GM19467 (cell line): ENCODE data around the gene AMPD3.
A peak's percentile ranks its signal among the peaks of the same experiment; 100 is the strongest.
"Not testable (repeated sequence)": the region's sequence is repeated elsewhere in the genome, so short reads cannot be mapped to it uniquely, and the experiment has no call there.

Experiments
- ATAC-seq: cut with Tn5 transposase; IDR thresholded peaks from one replicate; pipeline ENCODE4 v1.9.1; 2021; ENCODE audit warnings: mild to moderate bottlenecking, moderate library complexity; ENCODE audit not compliant: unreplicated experiment

Gene AMPD3

GRCh38 chr11:10436683-10437082 lies 18.4 kb upstream of the AMPD3 start:
- not testable (repeated sequence) for ATAC-seq

- no peak for ATAC-seq
Measured at GRCh38 chr11:10438458-10438857, 16.6 kb upstream of the AMPD3 start.

DNA sequence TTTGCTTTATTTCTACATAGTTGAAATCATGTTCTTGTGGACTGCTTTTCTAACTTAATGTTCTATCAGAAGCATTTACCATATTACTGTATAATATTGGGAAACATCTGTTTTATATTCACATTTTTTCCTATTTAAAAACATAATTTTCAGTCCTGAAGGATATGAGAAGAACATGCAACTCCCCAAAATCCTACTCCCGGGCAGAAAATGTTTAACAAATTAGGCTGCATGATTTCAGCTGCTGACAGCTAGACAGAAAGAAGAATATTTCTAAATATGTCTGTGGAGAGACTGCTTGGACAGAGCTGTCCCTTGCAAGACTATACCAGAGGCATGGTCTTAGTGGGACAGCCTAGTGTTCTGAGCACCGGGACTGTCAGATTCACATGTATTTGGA lies 15.7 kb upstream of the AMPD3 start:
- no peak for ATAC-seq

DNA sequence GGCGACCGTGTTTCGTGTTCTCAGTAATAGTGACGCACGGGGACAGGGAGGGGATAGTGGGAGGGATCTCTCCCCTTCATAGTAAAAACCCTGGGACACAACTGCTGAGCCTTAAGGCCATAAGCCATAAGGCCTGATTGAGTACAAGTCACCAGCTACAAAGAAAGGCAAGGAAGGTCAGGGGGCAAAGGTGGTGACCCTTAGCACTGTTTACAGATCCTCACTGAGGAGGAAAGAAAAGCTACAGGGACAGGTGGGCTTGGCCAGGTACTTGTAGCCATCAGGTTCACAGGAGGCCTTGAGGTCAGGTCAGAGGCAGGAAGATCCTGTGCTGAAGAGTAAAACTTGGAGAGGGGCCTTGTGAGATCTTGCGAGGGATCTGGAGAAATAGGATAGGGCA lies 15.1 kb upstream of the AMPD3 start:
- ATAC-seq: no peak

- no peak for ATAC-seq
Measured at GRCh38 chr11:10440401-10440800, 14.7 kb upstream of the AMPD3 start.

DNA sequence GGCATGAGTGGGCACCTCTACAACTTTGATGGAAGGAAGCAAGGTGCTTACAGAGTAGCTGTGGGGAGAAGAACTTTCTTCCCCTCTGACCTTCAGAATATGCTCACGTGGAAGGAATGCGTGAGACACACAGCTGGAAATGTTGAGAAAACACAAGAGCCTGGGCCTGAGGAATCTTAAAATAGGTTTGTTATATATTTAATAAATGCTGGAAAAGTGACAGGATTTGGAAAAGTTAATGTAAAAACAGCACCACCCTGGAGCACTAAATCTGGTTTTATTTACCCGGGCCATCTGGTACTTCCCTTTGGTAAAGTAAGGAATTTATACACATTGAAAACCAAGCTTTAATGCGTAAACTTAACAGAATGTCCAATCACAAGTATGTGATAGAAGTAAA lies 14.0 kb upstream of the AMPD3 start:
- no peak for ATAC-seq

GRCh38 chr11:10441652-10442503 lies 13.2 kb upstream of the AMPD3 start:
- peak; percentile 96 for ATAC-seq

GRCh38 chr11:10443152-10443551 lies 11.9 kb upstream of the AMPD3 start:
- no peak for ATAC-seq

DNA sequence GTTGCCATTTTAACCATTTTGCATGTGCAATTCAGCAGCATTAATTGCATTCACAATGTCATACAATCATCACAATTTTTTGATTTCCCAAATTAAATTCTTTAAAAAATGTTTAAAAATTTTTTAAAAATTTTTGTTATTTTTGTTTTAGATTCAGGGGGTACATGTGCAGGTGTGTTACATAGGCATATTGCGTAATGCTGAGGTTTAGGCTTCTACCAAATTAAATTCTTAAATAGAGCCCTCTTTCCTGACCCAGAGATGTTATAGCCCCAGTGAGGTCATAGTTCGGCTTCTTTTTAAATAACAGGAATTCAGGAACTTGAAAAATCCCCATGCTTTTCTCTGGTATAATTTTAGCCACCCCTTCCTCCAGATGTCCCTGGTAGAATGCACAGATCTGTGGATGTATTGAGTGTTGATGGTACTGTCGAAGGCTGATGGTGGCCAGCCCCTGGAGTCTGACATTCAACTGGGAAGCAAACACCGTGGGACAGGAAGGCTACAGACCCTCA lies 11.3 kb upstream of the AMPD3 start:
- ATAC-seq: no peak

- no peak for ATAC-seq
Measured at GRCh38 chr11:10444725-10445315, 10.2 kb upstream of the AMPD3 start.

DNA sequence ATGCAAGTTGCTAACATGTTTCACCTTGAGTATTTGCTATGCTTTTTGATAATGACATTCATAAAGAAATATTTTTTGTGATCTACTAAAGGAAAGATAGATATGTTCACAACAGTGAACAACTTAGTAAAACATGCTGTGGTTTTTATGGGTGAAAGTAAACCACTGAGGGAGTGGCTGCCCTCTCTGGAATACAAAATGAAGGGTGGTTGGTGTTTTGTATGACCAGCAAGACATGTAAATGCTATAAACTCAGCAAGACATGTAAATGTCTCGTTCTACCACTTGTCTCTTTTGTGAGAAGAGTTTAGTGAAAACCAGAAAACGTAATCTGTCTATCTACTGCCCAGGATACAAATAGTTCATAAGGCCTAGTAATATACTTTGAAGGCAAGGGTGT lies 7.6 kb upstream of the AMPD3 start:
- ATAC-seq: no peak

DNA sequence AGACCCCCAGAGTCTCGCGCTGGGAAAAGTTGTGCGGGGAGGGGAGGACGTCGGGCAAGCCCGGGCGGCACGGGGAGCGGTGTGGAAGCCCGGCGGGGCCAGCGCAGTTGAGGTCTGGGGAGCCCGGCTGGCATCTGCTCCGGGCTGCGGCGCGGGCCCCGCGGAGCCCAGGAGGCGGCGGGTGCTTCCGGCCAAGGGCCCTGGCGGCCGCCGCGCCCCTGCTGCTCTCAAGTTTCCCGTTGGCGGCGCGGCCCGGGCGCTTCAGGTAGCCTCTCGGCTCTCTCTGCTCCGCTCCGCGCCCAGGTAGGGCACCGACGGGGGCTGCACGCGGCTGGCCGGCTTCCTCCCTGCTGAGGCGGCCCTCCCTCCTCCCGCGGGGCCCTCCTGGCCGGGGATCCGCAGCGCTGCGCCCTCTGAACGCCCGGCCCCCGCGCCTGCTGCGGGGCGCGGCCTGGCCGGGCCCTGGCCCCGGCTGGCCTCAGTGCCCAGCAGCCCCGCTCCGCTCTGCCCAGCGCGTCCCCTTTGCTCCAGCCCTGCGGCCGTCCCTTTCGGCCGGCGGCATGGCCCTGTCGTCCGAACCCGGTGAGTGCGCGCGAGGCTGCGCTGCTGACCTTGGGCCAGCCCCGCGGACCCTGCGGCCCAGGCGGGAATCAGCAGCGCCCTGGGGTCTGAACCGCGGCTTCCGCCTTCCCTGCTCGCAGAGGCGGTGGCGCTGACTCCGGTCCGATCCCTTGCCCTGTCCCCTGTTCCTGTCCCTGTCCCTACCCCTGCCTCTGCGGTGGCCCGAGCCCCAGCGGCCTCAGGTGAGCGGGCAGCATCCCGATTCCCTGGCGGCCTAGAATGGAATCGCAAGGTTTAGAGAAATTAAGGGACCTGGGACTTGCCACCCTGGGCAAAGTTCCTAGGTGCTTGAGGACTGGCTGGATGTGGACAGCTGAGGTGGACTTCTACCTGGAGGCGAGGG lies 4.3 kb upstream of the AMPD3 start:
- ATAC-seq: no peak

GRCh38 chr11:10451426-10452116 lies 3.5 kb upstream of the AMPD3 start:
- ATAC-seq: no peak

DNA sequence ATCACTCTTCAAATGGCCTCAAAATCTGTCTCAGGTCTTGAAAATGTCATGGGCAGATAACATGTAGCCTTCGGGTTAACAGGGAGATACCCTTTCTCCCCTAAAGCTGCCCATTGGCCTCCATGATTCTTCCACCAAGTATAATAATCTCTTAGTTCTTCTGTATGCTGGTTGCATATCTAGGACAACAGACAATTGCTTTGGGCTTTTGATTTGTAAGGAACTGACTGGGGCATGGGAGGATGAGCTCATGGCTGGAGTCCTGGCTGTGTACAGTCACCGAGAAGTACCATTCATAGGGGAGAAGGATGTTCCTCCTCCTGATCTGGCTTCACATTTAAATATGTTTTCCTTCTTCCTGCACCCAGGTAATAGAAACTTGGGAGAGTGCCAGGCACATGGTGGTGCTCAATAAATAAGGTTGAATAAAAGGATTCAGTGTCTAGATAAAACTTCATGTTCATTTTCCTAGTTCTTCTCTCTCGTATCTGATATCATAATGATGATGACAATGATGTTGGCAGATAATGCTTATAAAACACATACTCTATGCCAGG lies 2.8 kb upstream of the AMPD3 start:
- no peak for ATAC-seq

- ATAC-seq: no peak
Measured at GRCh38 chr11:10453261-10453660, 1.8 kb upstream of the AMPD3 start.

DNA sequence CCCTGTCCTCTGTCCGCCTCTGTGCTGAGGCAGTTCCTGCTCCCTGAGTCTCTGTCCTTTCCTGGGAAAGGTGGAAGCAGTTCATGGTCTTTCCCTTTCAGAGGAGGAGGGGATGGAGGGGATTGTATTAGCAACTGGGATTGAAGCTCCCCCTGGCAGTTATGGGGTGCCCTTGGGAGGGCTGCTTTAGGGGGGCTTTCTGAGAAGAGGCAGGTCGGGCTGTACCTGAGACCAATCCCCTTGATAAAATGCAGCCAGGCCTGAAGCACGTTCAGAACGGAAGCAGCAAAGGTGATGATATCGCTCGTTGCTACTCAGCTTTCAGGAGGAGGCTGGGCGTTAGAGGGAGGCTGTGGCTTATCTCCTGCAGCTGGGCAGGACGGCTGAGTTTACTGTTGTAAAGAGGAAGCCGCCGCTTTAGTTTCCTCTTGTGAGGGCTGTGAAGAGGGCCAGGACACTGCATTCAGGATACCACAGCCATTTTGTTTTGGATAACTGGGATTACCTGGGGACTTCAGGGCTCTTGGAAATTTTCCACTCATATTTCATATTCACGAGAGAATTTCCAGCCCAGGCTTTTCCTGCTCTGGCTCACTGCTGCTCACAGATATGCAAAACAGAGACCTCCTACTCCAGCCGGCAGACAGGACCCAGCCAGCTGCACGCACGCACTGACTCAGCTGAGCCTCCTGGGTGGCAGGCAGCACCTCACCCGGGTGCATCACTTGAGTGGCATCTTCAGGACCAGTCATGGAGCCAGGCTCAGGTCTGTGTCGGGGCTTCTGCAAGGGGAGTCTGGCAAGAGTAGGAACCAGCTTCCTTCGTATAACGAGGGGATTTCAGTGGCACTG lies 798 bp downstream of the AMPD3 start:
- peak; percentile 47 for ATAC-seq

- no peak for ATAC-seq
Measured at GRCh38 chr11:10456519-10456918, 1.5 kb downstream of the AMPD3 start.

DNA sequence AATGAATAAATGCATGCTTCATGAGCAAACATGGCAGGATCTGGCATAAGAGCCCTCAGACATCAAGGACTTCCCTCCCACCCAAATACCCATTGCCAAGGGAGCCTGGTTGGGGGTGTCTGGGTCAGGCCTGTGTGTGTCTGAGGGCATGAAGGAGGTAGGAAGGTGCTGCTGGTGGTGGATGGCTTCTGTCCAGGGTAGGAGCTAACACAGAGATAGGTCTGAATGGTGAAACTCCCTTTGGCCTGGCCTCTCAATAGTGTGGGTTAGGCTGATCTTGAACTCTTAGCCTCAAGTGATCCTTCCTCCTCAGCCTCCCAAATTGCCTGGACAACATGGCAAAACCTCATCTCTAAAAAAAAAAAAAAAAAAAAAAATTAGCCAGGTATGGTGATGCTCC lies 2.8 kb downstream of the AMPD3 start:
- ATAC-seq: no peak
